Osteoblast (primary cell): Measurements from ENCODE around the gene FBXW11. TPM values are rescaled to one million over a fixed set of nuclear protein-coding genes. Genes with fewer than 3 reads are reported as not detected.

Experiments used
- DNase-seq: peaks from one replicate; pipeline ENCODE4 v3.0.0; 2011; ENCODE audit warnings: low spot score, mixed read lengths; ENCODE audit not compliant: insufficient read length; ENCODE audit errors: missing footprints
- H2AFZ ChIP-seq: 2 replicates; pipeline ENCODE4 v1.6.0; 2011; ENCODE audit warnings: mild to moderate bottlenecking, low read length
- H3K27ac ChIP-seq: 2 replicates; pipeline ENCODE4 v1.5.1; 2011; ENCODE audit warnings: mild to moderate bottlenecking, low read depth, low read length, moderate library complexity
- H3K27me3 ChIP-seq: 2 replicates; pipeline ENCODE4 v1.6.0; 2012; ENCODE audit warnings: mild to moderate bottlenecking, control low read depth, inconsistent platforms, low read length, moderate library complexity; ENCODE audit not compliant: insufficient read depth
- H3K36me3 ChIP-seq: 2 replicates; pipeline ENCODE4 v1.5.1; 2011; ENCODE audit warnings: mild to moderate bottlenecking, low read length, control low read depth, moderate library complexity; ENCODE audit not compliant: insufficient read depth
- H3K4me1 ChIP-seq: 2 replicates; pipeline ENCODE4 v1.5.1; 2011; ENCODE audit warnings: mild to moderate bottlenecking, low read length, control low read depth, moderate library complexity; ENCODE audit not compliant: insufficient read depth
- H3K4me2 ChIP-seq: 2 replicates; pipeline ENCODE4 v1.6.0; 2011; ENCODE audit warnings: mild to moderate bottlenecking, low read length; ENCODE audit not compliant: insufficient read depth
- H3K4me3 ChIP-seq: fragments of 200-600 bp; sonication (generic); 3 replicates; pipeline ENCODE4 v1.5.1; 2012; ENCODE audit warnings: mild to moderate bottlenecking, low read length, inconsistent platforms; ENCODE audit not compliant: insufficient read depth
- H3K79me2 ChIP-seq: 2 replicates; pipeline ENCODE4 v1.6.0; 2012; ENCODE audit warnings: mild to moderate bottlenecking, low read length, control low read depth, inconsistent platforms; ENCODE audit not compliant: insufficient read depth
- H3K9me3 ChIP-seq: 2 replicates; pipeline ENCODE4 v1.5.1; 2011; ENCODE audit warnings: low read depth, low read length, control low read depth
- H4K20me1 ChIP-seq: 2 replicates; pipeline ENCODE4 v1.6.0; 2012; ENCODE audit warnings: mild to moderate bottlenecking, low read length, control low read depth; ENCODE audit not compliant: insufficient read depth
- CTCF ChIP-seq: IDR thresholded peaks from 2 replicates; pipeline ENCODE4 v1.5.1; 2011; ENCODE audit warnings: mild to moderate bottlenecking, low read depth, low read length, moderate library complexity; ENCODE audit errors: extremely low read depth
- total RNA-seq: library from RNA; depleted of rRNA; stranded (reverse); fragments of >200 nt; gene quantifications from 2 replicates; pipeline ENCODE4 v1.2.3, GENCODE V29; 2012

Gene FBXW11
- total RNA-seq, 1 donor = 76.7 TPM

GRCh38 chr5:171906066-171906570 is 100.3 kb downstream of the FBXW11 start:
- Histone ChIP-seq H3K36me3 (no peaks in the 10 kb centered on the region), H3K4me3 (no peak overlapping the region), H2AFZ (no peak overlapping the region), H3K79me2 (peaks cover 54% of the 10 kb centered on the region), H3K4me1 (no peaks in the 10 kb centered on the region), H3K4me2 (no peak overlapping the region), H3K27ac (no peak overlapping the region), H4K20me1 (peaks cover 57% of the 10 kb centered on the region), H3K9me3 (no peaks in the 10 kb centered on the region), H3K27me3 (no peaks in the 10 kb centered on the region)
- TF ChIP-seq CTCF = no peak
- DNase-seq = no peak

GRCh38 chr5:171904886-171905285 is 101.6 kb downstream of the FBXW11 start:
- Histone ChIP-seq H2AFZ (no peak overlapping the region), H3K36me3 (no peaks in the 10 kb centered on the region), H3K4me2 (no peak overlapping the region), H3K79me2 (peaks cover 56% of the 10 kb centered on the region), H3K27me3 (no peaks in the 10 kb centered on the region), H3K27ac (no peak overlapping the region), H3K4me1 (no peaks in the 10 kb centered on the region), H3K9me3 (no peaks in the 10 kb centered on the region), H4K20me1 (peaks cover 63% of the 10 kb centered on the region), H3K4me3 (no peak overlapping the region)
- DNase-seq = no peak
- no peak for TF ChIP-seq CTCF

GRCh38 chr5:171901764-171902163 is 104.7 kb downstream of the FBXW11 start:
- Histone ChIP-seq H3K4me3 (no peak overlapping the region), H3K9me3 (no peaks in the 10 kb centered on the region), H3K27me3 (no peaks in the 10 kb centered on the region), H4K20me1 (peaks cover 45% of the 10 kb centered on the region), H2AFZ (no peak overlapping the region), H3K4me1 (peaks cover 16% of the 10 kb centered on the region), H3K79me2 (peaks cover 47% of the 10 kb centered on the region), H3K4me2 (no peak overlapping the region), H3K27ac (no peak overlapping the region), H3K36me3 (no peaks in the 10 kb centered on the region)
- TF ChIP-seq CTCF = no peak
- no peak for DNase-seq

GRCh38 chr5:171899792-171900191 is 106.6 kb downstream of the FBXW11 start:
- Histone ChIP-seq H3K36me3 (no peaks in the 10 kb centered on the region), H4K20me1 (peaks cover 42% of the 10 kb centered on the region), H2AFZ (no peak overlapping the region), H3K4me1 (peaks cover 19% of the 10 kb centered on the region), H3K79me2 (peaks cover 32% of the 10 kb centered on the region), H3K27me3 (no peaks in the 10 kb centered on the region), H3K4me3 (no peak overlapping the region), H3K27ac (no peak overlapping the region), H3K4me2 (no peak overlapping the region), H3K9me3 (no peaks in the 10 kb centered on the region)
- DNase-seq = no peak
- no peak for TF ChIP-seq CTCF
